Muscle of back (tissue), 13 donors: ENCODE measurements around the gene COX4I2. TPM values are rescaled to one million over a fixed set of nuclear protein-coding genes. Genes with fewer than 3 reads are reported as not detected.
A peak's percentile ranks its signal among the peaks of the same experiment; 100 is the strongest.
"Not testable (repeated sequence)": the region's sequence is repeated elsewhere in the genome, so short reads cannot be mapped to it uniquely, and the experiment has no call there.

Source experiments
- DNase-seq, 3 donors: peaks; one replicate each; pipeline versions ENCODE4 v3.0.0 to v3.0.0-alpha.2; 2013
- long read RNA-seq, 9 donors: transcript quantifications; one replicate each; lab custom pipeline, GENCODE V29; 2026
- polyA plus RNA-seq, 10 donors: library from polyadenylated mRNA; unstranded; fragments of 120-200 nt; gene quantifications; one replicate each; pipeline ENCODE4 v1.2.1, GENCODE V29; 2013; ENCODE audit not compliant: insufficient read length in 10 of 10

The COX4I2 gene
- polyA plus RNA-seq: 10 to 100 TPM in 2 of 10 donors, 1 to 10 TPM in 8; 6.9 to 11.3 (median 9.1) TPM
- long read RNA-seq, donor 1, partial matches to known transcripts: 0 of 3 reads
- long read RNA-seq, donor 1, other reads (novel, unspliced or antisense): 0 of 3 reads
- long read RNA-seq, donor 2, partial matches to known transcripts: 0 of 3 reads
- long read RNA-seq, donor 2, other reads (novel, unspliced or antisense): 0 of 3 reads
- long read RNA-seq, donor 3: 0 reads
- long read RNA-seq, donor 4: 0 reads
- long read RNA-seq, donor 5, transcript COX4I2-201 (5 exons, 693 nt): major isoform, 7 of 8 reads
- long read RNA-seq, donor 5, partial matches to known transcripts: 0 of 8 reads
- long read RNA-seq, donor 5, other reads (novel, unspliced or antisense): 0 of 8 reads
- long read RNA-seq, donor 6, partial matches to known transcripts: 0 of 5 reads
- long read RNA-seq, donor 6, other reads (novel, unspliced or antisense): 0 of 5 reads
- long read RNA-seq, donor 7: 0 reads
- long read RNA-seq, donor 8, partial matches to known transcripts: 0 of 3 reads
- long read RNA-seq, donor 8, other reads (novel, unspliced or antisense): 0 of 3 reads
- long read RNA-seq, donor 9: 0 reads

DNA sequence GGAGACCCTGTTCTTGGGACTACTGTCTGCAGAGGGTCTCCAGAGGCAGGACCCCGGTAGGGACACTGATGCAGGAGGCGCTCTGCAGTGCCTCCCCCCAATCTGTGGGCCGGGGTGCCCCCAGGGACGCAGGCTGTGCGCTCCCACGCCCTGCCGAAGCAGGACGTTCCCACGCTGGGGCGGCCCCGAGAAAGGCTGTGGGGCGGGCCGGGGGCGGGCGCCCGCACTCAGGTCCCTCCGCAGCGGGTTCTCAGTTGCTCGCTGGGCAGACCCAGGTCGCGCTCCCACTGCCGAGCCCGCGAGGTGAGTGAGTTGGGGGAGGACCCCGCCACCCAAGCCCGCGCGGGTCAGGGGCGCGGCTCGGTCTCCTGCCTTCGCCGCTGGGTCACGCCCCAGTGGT is at the start of gene COX4I2:
Gene COX4I2, plus strand, starts transcription at position 253 of the 400 bp plus-strand sequence. CDS start 1,106 bp downstream, outside the sequence.
- DNase-seq: peak in 1 of 3 donors; percentile 49

DNA sequence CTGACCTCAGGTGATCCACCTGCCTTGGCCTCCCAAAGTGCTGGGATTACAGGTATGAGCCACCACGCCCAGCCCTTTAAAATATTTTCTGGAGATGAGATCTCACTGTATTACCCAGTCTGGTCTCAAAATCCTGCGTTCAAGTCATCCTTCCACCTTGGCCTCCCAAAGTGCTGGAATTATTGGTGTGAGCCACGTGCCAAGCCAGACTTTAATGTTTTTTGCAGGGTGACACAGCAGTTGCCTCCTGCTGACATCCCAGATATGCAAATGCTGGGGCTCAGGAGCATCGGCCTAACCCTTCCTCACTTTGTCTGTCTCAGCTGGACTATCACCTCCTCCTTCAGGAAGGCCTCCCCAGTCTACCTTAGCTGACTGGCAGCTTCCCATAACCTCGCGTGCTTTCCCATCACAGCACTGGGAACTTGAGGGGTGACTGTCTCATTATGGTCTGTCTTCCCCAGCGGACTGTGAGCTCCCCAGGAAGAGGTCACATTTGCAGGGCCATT is 46.9 kb upstream of the COX4I2 start:
- DNase-seq: no peak

DNA sequence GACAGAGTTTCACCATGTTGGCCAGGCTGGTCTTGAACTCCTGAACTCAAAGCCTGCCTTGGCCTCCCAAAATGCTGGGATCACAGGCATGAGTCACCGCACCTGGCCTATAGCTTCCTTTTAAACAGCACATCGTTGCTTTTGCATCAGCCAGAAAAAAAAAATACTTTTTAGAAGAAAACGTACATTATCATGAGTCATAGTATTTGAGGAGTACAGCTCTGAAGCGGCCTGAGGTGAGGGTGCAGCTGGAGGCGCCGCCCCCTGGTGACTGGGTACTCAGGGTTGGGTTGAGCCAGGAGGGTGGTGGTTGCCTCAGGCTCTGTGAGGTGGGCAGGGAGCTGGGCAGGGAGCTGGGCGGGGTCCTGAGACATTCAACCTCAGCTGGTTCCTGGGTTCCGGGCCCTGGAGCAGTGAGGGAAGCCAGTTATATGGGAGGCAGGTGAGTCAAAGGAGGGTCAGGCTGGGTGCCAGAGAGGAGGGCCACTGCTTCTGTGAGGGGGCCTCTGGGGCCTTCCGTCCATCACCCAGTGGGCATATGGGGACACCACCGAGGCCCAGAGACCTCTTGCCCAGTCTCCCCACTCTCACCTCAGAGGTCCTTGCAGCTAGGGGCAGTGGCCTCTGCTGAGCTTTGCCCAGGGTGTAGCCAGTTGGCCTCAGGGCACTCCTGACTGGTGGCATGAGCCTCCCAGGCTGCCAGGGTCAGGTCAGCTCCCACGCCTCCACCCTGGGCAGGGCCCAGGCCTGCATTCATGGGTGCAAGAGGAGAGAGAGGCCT is 44.3 kb upstream of the COX4I2 start:
- DNase-seq: peak in 1 of 3 donors; percentile 60

DNA sequence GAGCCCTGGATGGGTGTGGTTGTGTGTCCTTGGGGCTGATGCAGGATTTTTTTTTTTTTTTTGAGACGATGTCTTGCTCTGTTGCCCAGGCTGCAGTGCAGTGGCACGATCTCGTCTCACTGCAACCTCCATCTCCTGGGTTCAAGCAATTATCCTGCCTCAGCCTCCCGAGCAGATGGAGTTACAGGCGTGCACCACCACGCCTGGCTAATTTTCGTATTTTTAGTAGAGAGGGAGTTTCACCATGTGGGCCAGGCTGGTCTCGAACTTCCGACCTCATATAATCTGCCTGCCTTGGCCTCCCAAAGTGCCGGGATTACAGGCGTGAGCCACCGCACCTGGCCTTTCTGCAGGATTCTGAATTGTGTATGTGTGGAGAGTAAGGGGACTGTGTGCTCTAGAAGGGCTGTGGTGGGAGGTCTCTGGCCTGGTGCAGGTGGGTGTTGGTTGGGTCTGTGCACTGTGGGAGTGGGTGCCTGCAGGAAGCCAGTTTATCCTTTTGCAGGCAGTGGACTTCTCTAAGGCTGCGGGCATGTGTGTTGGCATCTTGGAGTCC is 43.6 kb upstream of the COX4I2 start:
- no peak for DNase-seq

DNA sequence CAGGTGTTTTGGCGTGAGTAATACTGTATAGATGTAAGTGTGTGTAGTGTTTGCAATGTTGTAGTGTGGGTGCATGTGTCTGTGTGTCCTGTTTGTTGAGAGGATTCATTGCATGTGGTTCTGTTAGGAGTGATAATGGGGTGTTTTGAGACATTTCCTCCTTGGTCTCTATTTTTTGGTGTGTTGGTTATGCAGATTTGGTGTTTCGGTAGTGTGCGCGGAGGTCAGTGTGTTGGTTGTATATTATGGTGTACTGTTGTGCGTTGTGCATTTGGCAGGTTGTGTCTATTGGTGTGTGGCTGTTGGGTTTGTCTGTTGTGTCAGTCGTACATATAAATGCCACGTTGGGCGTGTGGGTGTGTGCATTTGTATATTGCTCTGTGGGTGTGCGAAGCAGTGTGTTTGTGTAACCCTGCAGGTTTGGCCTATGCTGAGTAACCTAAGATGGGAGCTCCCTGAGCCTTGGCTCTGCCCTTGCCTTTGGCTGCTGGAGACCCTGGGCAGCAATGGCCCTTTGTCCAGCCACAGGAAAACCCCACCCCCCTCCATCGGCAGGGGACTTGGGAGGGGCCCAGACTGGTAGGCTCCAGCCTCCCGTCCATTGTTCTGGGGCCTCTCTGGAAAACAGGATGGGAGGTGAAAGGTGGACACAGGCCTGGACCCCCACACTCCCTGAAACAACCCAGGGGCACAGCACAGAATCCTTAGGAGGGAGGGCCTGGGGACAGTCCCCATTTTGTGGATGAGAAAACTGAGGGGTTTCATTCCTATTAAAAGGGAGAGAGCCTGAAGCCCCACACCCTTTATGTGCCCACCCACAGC is 42.9 kb upstream of the COX4I2 start:
- DNase-seq: peak in 1 of 3 donors; percentile 47

DNA sequence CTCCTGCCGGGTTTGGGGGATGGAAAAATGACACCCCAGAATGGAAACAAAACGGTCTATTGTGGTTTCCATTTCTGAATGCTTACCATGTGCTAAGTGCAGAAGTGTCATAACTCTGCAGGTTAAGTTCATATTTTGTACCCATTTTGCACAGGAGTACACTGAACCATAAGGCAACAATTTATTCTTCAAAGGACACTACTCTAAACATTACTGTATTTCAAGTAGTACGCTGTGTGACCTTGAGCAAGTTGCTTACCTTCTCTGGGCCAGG is 42.4 kb upstream of the COX4I2 start:
- no peak for DNase-seq

DNA sequence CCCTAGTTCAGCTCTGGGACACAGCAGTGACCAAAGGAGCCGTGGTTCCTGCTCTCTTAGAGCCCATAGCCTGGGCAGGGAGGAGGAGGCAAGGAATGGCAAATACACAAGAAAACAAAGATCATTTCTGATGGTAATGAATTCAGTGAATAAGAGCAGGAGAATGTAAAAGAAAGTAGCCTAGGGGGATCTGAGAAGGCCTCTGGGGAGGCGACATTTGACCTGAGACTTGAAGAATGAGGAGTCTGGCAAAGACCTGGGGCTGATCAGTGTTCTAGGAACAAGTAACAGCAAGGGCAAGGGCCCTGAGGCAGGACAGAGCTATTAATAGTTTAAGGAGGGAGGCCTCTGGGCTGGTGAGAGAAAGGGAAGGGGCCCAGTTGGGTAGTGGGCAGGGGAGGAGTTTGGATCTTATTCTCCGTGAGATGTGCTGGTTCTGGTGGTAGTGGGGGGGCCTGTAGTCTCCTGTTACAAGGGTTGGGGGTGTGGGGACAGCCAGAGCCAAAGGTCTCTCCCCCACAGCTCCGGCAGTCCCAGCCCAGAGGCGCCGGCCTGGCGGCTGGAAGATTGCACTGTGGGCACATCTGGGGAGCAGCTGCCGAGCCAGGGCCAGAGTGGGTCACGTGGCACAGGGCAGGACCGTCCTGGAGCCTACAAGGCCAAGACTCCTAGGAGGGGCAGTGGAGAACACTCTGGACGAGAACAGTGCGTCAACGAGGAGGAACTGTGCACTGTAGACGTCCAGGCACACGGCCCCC is 41.9 kb upstream of the COX4I2 start:
- peak; percentile 65 to 87 (median 70) for DNase-seq

DNA sequence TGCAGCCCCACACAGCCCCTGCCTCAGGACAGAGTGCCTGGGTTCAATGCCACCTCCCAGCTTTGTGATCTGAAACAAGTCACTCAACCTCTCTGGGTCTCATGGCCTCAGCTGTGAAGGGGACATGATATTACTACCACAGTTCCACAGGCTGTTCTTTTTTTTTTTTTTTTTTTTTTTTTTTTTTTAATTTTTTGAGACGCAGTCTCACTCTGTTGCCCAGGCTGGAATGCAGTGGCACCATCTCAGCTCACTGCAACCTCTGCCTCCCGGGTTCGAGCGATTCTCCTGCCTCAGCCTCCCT is 41.3 kb upstream of the COX4I2 start:
- DNase-seq: not testable (repeated sequence)

DNA sequence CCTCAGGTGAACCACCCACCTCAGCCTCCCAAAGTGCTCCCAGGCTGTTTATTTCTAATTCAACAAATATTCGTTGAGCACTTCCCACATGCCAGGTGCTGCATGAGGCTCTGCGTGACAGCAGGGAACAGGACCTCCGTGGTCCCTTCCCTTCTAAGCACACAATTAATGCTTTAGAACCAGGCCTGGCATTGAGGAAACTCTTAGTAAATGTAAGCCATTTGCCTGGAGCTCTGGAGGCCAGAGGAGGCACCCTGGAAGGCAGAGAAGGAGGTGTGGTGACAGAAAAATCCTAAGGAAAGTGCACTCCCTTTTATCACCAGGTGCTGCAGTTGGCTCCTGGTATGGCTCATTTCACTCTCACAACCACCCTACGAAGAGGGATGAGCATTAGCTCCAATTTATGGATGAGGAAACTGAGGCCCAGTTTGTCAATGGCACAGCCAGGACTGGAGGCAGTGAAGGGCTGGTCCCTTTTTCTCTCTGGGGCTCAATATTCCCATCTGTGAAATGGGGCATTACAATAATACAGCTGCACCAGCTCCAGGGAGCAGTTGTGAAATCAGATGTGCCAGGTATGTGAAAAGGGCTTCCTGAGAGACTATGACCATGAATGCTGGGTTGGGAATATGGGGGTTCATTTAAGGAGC is 40.8 kb upstream of the COX4I2 start:
- DNase-seq: no peak

DNA sequence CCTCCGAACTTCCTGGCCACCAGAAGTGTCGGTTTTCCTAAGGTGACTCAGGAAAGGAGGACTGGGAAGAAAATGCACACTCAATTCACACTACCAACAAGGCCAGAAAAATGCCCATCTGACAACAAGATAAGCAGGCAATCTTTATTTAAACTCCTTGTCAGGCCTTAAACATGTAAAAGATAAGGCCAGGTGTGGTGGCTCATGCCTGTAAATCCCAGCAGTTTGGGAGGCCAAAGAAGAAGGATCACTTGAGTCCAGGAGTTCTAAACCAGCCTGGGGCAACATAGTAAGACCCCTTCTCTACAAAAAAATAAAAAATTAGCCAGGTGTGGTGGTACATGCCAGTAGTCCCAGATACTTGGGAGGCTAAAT is 40.2 kb upstream of the COX4I2 start:
- DNase-seq: no peak

DNA sequence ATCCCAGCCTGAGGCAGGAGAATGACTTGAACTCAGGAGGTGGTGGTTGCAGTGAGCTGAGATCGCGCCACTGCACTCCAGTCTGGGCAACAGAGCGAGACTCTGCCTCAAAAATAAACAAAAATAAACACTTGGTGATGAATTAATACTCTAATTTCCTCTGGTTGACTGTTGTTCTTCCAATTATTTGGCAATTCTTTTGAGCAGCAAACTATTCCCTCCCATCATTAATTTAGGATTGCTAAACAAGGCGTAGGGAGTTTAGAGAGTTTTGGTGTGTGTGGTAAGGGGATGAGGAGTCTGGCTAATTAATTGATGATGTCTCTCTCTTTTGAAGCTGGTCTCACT is 35.3 kb upstream of the COX4I2 start:
- no peak for DNase-seq

DNA sequence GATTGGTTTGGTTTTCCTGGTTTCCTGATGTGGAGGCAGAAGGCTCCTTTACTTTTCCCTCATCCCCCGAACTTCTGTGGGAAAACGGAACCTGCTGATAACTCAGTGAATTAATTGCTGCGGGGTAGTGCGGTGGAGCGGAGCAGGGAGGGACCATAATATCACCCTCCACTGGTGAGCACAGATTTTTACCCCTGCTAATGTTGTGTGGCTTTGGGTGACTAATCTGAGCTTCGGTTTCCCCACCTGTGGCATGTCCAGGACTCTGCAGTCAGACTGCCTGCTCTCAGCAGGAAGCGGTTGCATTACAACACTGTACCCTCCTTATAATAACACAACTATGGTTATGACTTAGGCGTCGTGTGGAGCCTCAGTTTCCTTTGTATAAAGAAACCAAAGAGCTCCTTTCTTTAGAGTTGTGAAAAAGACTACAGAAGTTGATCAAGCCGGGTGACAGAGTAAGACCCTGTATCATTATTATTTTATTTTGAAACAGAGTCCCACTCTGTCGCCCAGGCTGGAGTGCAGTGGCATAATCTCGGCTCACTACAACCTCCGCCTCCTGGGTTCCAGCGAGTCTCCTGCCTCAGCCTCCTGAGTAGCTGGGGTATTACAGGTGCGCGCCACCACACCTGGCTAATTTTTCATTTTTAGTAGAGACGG is 34.8 kb upstream of the COX4I2 start:
- DNase-seq: no peak

DNA sequence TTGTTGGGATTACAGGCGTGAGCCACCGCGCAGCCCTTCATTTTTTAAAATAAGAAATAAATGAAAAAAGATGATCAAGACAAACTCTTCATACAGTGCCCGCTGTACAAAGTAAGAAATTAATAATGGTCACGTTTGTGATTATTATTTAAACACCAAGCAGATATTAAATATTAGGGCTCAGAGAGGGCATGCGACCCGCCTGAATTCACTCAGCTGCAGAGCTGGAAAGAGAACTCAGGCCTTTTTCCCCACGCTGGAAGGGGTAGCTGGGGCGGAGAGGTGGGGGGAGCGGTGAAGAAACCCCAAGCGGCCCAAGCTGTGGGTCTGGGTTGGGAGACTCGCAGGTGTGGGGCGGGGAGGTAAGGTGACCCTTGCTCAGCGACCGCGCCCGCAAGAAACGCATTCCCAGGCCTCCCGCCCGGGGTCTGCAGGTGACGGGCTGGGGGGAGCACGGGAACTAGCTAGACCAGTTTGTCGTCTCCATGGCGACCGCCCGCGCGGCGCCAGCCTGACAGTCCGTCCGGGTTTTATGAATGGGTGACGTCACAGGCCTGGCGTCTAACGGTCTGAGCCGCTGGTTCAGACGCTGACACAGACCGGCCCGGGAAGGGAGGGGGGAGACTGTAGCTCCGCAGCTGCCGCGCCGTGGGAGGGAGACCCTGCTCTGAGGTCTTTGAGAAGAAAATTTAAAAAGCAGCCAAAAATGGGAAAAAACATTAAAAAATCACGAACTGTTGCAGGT is 33.7 kb upstream of the COX4I2 start:
- peak; percentile 94 to 97 (median 96) for DNase-seq

DNA sequence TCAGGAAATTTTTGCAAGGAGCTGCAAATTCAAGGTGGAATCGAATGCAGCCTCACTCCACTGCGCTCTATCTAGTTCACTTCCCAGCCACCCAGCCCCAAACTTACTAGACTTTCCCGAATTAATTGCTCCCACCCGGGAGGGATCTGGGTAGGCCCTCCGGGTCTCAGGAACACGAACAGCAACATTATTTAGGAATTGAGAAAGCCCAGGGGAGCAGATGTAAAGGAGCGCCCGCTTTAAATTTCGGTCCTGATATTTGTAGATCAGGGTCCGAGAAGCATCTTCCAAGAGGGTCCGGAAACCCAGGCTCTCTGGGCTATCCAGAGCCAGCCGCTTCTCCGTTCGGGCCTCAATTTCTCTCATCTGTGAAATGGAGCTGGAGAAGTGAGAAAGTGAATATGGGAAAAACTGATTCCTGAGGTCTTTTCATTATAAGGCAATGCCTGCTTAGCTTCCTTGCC is 33.1 kb upstream of the COX4I2 start:
- DNase-seq: no peak

DNA sequence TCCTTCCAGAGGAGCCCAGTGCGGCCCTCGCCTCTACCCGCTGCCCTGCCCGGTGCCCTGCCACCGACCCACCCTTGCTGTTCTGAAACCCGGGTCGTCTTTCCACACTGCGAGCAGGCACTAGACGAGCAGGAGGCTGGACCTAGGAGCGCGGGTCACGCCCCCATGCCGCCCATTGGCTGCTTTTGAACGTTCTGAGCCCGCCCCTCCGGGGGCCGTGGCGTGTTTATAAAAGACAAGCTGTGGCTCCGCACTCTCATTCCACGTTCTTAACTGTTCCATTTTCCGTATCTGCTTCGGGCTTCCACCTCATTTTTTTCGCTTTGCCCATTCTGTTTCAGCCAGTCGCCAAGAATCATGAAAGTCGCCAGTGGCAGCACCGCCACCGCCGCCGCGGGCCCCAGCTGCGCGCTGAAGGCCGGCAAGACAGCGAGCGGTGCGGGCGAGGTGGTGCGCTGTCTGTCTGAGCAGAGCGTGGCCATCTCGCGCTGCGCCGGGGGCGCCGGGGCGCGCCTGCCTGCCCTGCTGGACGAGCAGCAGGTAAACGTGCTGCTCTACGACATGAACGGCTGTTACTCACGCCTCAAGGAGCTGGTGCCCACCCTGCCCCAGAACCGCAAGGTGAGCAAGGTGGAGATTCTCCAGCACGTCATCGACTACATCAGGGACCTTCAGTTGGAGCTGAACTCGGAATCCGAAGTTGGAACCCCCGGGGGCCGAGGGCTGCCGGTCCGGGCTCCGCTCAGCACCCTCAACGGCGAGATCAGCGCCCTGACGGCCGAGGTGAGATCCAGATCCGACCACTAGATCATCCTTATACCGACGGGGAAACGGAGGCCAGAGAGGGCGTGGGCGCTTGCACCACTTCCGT is 32.4 kb upstream of the COX4I2 start, which contains the start of gene ID1:
Gene ID1, plus strand, starts transcription at position 259 of the 871 bp plus-strand sequence. Its CDS starts 99 bp downstream, at position 358.
- peak; percentile 96 to 98 (median 96) for DNase-seq

DNA sequence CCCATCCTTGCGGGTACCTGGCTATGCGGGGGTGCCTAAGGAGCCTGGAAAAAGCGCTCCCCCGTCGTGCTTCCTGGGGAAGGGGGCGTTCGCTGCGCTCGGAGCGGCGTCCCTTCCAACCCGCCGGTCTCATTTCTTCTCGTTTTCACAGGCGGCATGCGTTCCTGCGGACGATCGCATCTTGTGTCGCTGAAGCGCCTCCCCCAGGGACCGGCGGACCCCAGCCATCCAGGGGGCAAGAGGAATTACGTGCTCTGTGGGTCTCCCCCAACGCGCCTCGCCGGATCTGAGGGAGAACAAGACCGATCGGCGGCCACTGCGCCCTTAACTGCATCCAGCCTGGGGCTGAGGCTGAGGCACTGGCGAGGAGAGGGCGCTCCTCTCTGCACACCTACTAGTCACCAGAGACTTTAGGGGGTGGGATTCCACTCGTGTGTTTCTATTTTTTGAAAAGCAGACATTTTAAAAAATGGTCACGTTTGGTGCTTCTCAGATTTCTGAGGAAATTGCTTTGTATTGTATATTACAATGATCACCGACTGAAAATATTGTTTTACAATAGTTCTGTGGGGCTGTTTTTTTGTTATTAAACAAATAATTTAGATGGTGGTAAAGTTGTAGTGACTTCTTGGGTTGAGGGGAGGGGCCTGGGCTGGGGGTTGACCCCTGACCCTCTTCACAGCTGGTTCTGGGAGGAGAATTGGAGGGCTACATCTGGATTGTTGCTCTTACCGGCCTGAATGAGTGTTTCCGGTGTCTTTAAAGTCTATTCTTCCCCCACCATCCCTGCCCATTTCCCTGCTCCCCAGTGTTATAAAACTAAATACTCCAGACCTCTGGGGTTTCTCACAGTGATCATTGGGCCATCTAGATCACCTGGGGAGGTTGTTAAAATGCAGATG is 31.6 kb upstream of the COX4I2 start:
- peak in 1 of 3 donors; percentile 66 for DNase-seq
